Colonic mucosa (tissue), 4 donors: ENCODE measurements around the gene C19orf81. TPM values are rescaled to one million over a fixed set of nuclear protein-coding genes. Genes with fewer than 3 reads are reported as not detected.
A peak's percentile ranks its signal among the peaks of the same experiment; 100 is the strongest.

Source experiments
- DNase-seq: peaks from one replicate; pipeline ENCODE4 v3.0.0-alpha.2; 2020
- H3K27ac ChIP-seq: fragments of 200-600 bp; one replicate; pipeline ENCODE4 v1.8.0; 2021
- H3K27me3 ChIP-seq: fragments of 200-600 bp; one replicate; pipeline ENCODE4 v1.8.0; 2021
- H3K36me3 ChIP-seq: fragments of 200-600 bp; one replicate; pipeline ENCODE4 v1.8.0; 2021
- H3K4me1 ChIP-seq: fragments of 200-600 bp; one replicate; pipeline ENCODE4 v1.8.0; 2021; ENCODE audit warnings: mild to moderate bottlenecking
- H3K4me3 ChIP-seq: fragments of 200-600 bp; one replicate; pipeline ENCODE4 v1.8.0; 2021
- H3K9ac ChIP-seq, 2 donors: one replicate each; pipeline ENCODE4 v1.7.0; 2013; ENCODE audit warnings: control low read depth in 2 of 2, low read depth in 2 of 2, low read length in 2 of 2
- H3K9me3 ChIP-seq: fragments of 200-600 bp; one replicate; pipeline ENCODE4 v1.8.0; 2021
- intact Hi-C: fragments of 100-400 bp; cut with DNase I; formaldehyde crosslinking; loops from one replicate; pipeline ENCODE4 v1.14.1; 2022
- total RNA-seq, 2 donors: library from RNA; stranded (reverse); fragmentation: NEBNext Ultra II Directional in 1 of 2; extraction: Animal tissue kit (Norgen Biotek cat#: 25700) in 1 of 2; gene quantifications; one replicate each; pipeline ENCODE4 v1.2.1, GENCODE V29; 2021
- TF ChIP-seq, protein P1 (sequence below): fragments of 200-600 bp; IDR thresholded peaks from one replicate; pipeline ENCODE4 v1.8.0; 2022; ENCODE audit warnings: antibody characterized with exemption, mild to moderate bottlenecking
- donor health status: healthy.
- donor health status: DM: no; HTN: no; CAD: no.
- donor health status: DM: no; HTN: no; CAD: no.

C19orf81 gene
- total RNA-seq, 2 donors from 2014 or later, result not detected

GRCh38 chr19:50657222-50657669, 8.0 kb downstream of the C19orf81 start:
- no peak overlapping the region for H3K27ac ChIP-seq
- intact Hi-C loops, result no loop called here
- no peak overlapping the region for H3K9ac ChIP-seq
- H3K36me3 ChIP-seq, result no peaks in the 10 kb centered on the region
- H3K4me3 ChIP-seq, result no peak overlapping the region
- TF ChIP-seq, protein P1, sequence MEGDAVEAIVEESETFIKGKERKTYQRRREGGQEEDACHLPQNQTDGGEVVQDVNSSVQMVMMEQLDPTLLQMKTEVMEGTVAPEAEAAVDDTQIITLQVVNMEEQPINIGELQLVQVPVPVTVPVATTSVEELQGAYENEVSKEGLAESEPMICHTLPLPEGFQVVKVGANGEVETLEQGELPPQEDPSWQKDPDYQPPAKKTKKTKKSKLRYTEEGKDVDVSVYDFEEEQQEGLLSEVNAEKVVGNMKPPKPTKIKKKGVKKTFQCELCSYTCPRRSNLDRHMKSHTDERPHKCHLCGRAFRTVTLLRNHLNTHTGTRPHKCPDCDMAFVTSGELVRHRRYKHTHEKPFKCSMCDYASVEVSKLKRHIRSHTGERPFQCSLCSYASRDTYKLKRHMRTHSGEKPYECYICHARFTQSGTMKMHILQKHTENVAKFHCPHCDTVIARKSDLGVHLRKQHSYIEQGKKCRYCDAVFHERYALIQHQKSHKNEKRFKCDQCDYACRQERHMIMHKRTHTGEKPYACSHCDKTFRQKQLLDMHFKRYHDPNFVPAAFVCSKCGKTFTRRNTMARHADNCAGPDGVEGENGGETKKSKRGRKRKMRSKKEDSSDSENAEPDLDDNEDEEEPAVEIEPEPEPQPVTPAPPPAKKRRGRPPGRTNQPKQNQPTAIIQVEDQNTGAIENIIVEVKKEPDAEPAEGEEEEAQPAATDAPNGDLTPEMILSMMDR, result no peak
- DNase-seq, result no peak
- no peaks in the 10 kb centered on the region for H3K9me3 ChIP-seq
- H3K4me1 ChIP-seq, result no peaks in the 10 kb centered on the region
- H3K27me3 ChIP-seq, result peaks cover 7% of the 10 kb centered on the region

- H3K27ac ChIP-seq, result no peak overlapping the region
- H3K27me3 ChIP-seq, result peaks cover 7% of the 10 kb centered on the region
- TF ChIP-seq, protein P1, result no peak
- no peak overlapping the region for H3K9ac ChIP-seq
- H3K9me3 ChIP-seq, result no peaks in the 10 kb centered on the region
- DNase-seq, result peak; percentile 55
- H3K4me1 ChIP-seq, result no peaks in the 10 kb centered on the region
- no peaks in the 10 kb centered on the region for H3K36me3 ChIP-seq
- intact Hi-C loops, result no loop called here
- H3K4me3 ChIP-seq, result no peak overlapping the region
Measured at GRCh38 chr19:50657712-50658440, 8.6 kb downstream of the C19orf81 start.

- Histone ChIP-seq H3K27me3 (peaks cover 7% of the 10 kb centered on the region), H3K27ac (no peak overlapping the region), H3K36me3 (no peaks in the 10 kb centered on the region), H3K4me1 (no peaks in the 10 kb centered on the region), H3K9ac (no peak overlapping the region), H3K4me3 (no peak overlapping the region), H3K9me3 (no peaks in the 10 kb centered on the region)
- TF ChIP-seq, protein P1, result no peak
- peak; percentile 49 for DNase-seq
- intact Hi-C loops, result no loop called here
Measured at GRCh38 chr19:50658441-50659317, 9.4 kb downstream of the C19orf81 start.

GRCh38 chr19:50659318-50660087, 10.3 kb downstream of the C19orf81 start:
- Histone ChIP-seq H3K9ac (no peak overlapping the region), H3K4me1 (no peaks in the 10 kb centered on the region), H3K4me3 (no peak overlapping the region), H3K36me3 (no peaks in the 10 kb centered on the region), H3K27me3 (peaks cover 7% of the 10 kb centered on the region), H3K9me3 (no peaks in the 10 kb centered on the region), H3K27ac (no peak overlapping the region)
- TF ChIP-seq, protein P1, result no peak
- DNase-seq, result no peak
- intact Hi-C loops, result no loop called here

GRCh38 chr19:50660088-50660366, 10.8 kb downstream of the C19orf81 start:
- H3K9ac ChIP-seq, result no peak overlapping the region
- no peaks in the 10 kb centered on the region for H3K9me3 ChIP-seq
- DNase-seq, result no peak
- no peak overlapping the region for H3K27ac ChIP-seq
- intact Hi-C loops, result no loop called here
- no peak overlapping the region for H3K4me3 ChIP-seq
- no peaks in the 10 kb centered on the region for H3K4me1 ChIP-seq
- no peaks in the 10 kb centered on the region for H3K36me3 ChIP-seq
- TF ChIP-seq, protein P1, result no peak
- H3K27me3 ChIP-seq, result peaks cover 7% of the 10 kb centered on the region
